ENCODE results near the gene PPM1H.

PPM1H gene

DNA sequence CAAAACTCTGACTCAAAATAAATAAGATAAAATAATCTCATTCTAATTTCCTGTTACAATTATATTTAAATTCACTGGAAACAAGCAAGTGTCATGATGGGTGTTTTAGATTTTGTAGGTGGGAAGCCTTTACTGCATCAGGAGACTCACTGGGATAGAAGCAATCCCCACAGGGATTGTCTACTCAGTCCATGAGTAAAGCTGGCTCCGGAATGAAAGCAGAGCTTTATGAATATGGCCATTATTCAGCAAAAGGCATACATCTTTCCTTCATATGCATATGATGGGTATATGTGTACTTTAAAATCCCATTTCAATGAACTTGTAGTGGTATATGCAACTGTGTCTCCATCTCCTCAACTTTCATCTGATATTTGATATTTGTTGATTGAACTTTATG lies 25.4 kb upstream of the PPM1H start:
- DNase-seq (ENCODE audit: low read depth) = no peak
- H3K4me3 ChIP-seq (ENCODE audit: control insufficient read depth, low read depth, low read length) = no peak overlapping the region
- TF ChIP-seq, protein P1, sequence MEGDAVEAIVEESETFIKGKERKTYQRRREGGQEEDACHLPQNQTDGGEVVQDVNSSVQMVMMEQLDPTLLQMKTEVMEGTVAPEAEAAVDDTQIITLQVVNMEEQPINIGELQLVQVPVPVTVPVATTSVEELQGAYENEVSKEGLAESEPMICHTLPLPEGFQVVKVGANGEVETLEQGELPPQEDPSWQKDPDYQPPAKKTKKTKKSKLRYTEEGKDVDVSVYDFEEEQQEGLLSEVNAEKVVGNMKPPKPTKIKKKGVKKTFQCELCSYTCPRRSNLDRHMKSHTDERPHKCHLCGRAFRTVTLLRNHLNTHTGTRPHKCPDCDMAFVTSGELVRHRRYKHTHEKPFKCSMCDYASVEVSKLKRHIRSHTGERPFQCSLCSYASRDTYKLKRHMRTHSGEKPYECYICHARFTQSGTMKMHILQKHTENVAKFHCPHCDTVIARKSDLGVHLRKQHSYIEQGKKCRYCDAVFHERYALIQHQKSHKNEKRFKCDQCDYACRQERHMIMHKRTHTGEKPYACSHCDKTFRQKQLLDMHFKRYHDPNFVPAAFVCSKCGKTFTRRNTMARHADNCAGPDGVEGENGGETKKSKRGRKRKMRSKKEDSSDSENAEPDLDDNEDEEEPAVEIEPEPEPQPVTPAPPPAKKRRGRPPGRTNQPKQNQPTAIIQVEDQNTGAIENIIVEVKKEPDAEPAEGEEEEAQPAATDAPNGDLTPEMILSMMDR (conservative IDR thresholded peaks at IDR 0.05; ENCODE audit: control insufficient read depth, insufficient read depth, low read depth, low read length) = no peak

DNA sequence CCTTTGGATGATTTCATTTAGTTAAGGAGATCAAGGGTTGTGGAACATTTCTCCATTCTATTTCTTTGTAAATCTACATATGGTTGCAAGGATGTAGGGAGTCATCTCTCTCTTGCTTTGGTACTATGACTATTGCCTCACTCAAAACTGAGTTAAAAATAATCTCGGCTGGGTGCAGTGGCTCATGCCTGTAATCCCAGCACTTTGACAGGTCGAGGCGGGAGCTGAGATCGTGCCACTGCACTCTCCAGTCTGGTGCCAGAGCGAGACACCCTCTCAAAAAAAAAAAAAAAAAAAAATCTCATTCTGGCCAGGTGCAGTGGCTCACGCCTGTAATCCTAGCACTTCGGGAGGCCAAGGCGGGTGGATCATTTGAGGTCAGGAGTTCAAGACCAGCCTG lies 24.8 kb upstream of the PPM1H start:
- no peak overlapping the region for H3K4me3 ChIP-seq (ENCODE audit: control insufficient read depth, low read depth, low read length)
- no peak for DNase-seq (ENCODE audit: low read depth)
- TF ChIP-seq, protein P1 (conservative IDR thresholded peaks at IDR 0.05; ENCODE audit: control insufficient read depth, insufficient read depth, low read depth, low read length) = no peak

DNA sequence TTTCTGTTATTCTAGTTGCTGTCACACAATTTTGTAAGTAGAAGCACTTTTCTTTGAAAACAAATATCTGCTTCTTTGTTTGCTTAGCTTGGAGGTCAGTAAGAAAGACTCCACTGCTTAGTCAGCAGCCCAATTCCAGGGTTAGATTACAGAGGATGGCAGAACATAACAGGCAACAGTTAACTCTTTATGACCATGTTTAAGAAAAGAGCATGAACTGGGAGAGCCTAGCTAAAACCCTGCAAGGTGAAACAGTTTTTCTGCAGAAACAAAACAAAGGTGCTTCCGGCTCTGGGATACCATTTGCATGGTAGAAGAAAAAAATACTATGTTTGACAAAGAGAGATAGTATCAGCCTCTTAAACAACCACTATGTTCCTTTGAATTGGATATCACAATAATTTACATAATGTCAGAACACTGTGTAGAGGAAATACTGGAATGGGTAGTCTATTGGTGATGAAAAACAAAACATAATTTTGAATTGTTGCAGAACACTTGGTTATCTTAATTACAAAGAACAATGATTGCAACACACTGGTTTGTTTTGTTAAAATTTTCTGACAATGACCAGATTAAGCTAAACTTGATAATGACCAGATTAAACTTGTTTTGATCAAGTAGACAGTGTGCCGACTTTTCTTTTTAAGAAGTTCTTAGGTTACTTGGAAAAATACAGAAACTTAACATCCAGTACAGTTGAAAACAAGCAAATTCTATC lies 22.4 kb upstream of the PPM1H start:
- DNase-seq (ENCODE audit: low read depth) = no peak
- TF ChIP-seq, protein P1 (conservative IDR thresholded peaks at IDR 0.05; ENCODE audit: control insufficient read depth, insufficient read depth, low read depth, low read length) = no peak
- no peak overlapping the region for H3K4me3 ChIP-seq (ENCODE audit: control insufficient read depth, low read depth, low read length)

DNA sequence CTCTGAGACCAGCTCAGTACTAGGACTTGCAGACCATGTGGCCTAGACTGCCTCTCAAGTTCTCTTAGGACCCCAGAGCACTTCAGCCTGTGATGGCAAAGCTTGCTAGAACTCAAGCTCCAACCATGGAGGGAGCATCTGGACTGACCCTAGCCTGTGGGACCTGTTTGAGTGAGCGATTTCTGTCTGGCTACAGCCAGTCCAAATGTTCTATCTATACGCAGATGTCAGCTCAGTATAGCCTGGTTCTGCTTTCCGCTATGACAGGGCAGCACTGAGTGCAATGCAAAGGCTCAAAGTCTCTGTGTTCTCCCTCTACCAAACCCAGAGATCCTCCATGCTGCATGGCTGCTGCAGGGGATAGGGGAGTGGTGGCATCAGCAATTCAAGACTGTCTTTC lies 20.7 kb upstream of the PPM1H start:
- no peak for DNase-seq (ENCODE audit: low read depth)
- no peak overlapping the region for H3K4me3 ChIP-seq (ENCODE audit: control insufficient read depth, low read depth, low read length)
- TF ChIP-seq, protein P1 (conservative IDR thresholded peaks at IDR 0.05; ENCODE audit: control insufficient read depth, insufficient read depth, low read depth, low read length) = no peak

- TF ChIP-seq, protein P1 (conservative IDR thresholded peaks at IDR 0.05; ENCODE audit: control insufficient read depth, insufficient read depth, low read depth, low read length) = no peak
- no peak overlapping the region for H3K4me3 ChIP-seq (ENCODE audit: control insufficient read depth, low read depth, low read length)
- no peak for DNase-seq (ENCODE audit: low read depth)
These were observed 15.4 kb upstream of the PPM1H start for GRCh38 chr12:62950317-62950716.

DNA sequence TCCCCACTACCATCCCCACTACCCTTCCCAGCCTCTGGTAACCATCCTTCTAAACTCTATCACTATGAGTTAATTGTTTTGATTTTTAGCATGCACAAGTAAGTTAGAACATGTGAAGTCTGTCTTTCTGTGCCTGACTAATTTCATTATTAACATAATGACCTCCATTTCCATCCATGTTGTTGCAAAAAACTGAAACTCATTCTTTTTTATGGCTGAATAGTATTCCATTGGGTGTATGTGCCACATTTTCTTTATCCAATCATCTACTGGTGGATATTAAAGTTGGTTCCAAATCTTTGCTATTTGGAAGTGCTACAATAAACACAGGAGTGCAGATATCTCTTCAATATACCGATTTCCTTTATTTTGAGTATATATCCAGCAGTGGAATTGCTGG lies 13.2 kb upstream of the PPM1H start:
- no peak for DNase-seq (ENCODE audit: low read depth)
- H3K4me3 ChIP-seq (ENCODE audit: control insufficient read depth, low read depth, low read length) = no peak overlapping the region
- TF ChIP-seq, protein P1 (conservative IDR thresholded peaks at IDR 0.05; ENCODE audit: control insufficient read depth, insufficient read depth, low read depth, low read length) = no peak

DNA sequence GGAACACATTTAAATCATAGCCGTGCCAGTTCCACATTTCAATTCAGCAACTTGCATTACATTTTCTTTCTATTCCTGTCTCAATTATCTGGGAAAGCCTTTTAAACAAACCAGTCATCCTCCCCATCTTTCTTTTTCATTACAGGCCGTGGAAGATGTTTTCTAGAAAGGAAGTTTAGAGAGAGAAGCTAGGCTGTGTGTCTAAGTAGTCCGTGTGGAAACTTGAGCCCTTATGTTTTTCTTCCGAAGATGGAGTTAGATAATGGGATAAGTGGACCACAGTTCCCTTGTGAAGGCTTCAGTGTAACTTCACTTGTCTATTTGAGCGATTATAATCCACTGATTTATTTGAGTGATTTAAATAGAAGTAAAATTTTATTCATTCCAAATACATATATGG lies 12.4 kb upstream of the PPM1H start:
- no peak overlapping the region for H3K4me3 ChIP-seq (ENCODE audit: control insufficient read depth, low read depth, low read length)
- no peak for DNase-seq (ENCODE audit: low read depth)
- TF ChIP-seq, protein P1 (conservative IDR thresholded peaks at IDR 0.05; ENCODE audit: control insufficient read depth, insufficient read depth, low read depth, low read length) = no peak
